ENCODE results near the gene CRELD1.

DNA sequence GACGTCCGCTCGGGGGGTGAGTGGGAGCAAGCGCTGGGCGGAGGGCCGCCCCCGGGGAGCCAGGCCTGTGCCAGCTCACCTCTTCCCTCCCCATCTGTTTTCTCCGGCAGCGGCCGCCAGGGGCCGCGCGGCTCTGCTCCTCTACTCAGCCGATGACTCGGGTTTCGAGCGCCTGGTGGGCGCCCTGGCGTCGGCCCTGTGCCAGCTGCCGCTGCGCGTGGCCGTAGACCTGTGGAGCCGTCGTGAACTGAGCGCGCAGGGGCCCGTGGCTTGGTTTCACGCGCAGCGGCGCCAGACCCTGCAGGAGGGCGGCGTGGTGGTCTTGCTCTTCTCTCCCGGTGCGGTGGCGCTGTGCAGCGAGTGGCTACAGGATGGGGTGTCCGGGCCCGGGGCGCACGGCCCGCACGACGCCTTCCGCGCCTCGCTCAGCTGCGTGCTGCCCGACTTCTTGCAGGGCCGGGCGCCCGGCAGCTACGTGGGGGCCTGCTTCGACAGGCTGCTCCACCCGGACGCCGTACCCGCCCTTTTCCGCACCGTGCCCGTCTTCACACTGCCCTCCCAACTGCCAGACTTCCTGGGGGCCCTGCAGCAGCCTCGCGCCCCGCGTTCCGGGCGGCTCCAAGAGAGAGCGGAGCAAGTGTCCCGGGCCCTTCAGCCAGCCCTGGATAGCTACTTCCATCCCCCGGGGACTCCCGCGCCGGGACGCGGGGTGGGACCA, 632 bp upstream of the CRELD1 start:
- TF ChIP-seq, protein P1, sequence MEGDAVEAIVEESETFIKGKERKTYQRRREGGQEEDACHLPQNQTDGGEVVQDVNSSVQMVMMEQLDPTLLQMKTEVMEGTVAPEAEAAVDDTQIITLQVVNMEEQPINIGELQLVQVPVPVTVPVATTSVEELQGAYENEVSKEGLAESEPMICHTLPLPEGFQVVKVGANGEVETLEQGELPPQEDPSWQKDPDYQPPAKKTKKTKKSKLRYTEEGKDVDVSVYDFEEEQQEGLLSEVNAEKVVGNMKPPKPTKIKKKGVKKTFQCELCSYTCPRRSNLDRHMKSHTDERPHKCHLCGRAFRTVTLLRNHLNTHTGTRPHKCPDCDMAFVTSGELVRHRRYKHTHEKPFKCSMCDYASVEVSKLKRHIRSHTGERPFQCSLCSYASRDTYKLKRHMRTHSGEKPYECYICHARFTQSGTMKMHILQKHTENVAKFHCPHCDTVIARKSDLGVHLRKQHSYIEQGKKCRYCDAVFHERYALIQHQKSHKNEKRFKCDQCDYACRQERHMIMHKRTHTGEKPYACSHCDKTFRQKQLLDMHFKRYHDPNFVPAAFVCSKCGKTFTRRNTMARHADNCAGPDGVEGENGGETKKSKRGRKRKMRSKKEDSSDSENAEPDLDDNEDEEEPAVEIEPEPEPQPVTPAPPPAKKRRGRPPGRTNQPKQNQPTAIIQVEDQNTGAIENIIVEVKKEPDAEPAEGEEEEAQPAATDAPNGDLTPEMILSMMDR (IDR thresholded peaks at IDR 0.05), result peak; percentile 58 to 86 (median 77)
- no peak for TF ChIP-seq POLR2A (IDR thresholded peaks at IDR 0.05)

Measured in body of pancreas (tissue), 4 donors.